HCT116 (cell line): ENCODE measurements around the gene ACTG2. TPM values are rescaled to one million over a fixed set of nuclear protein-coding genes. Genes with fewer than 3 reads are reported as not detected.

Source experiments
- ATAC-seq: fragments of 200-7000 bp; cut with Tn5 transposase; 2 replicates; pipeline ENCODE4 v1.9.1; 2020; ENCODE audit warnings: mild to moderate bottlenecking, moderate library complexity
- BruUV-seq: library from RNA; stranded (reverse); fragments of 400-500 nt; replicated peaks from 2 replicates; lab custom pipeline; 2021; lab: Mats Ljungman, UMichigan
- CTCF ChIA-PET: fragments of 300-600 bp; sonication (Branson Sonifier 250); formaldehyde crosslinking; loops from one replicate; lab custom pipeline; 2021; ENCODE audit warnings: antibody characterized with exemption; lab: Charles Lee
- POLR2A ChIA-PET: fragments of 300-600, 350-600 bp; sonication (Branson Sonifier 250); formaldehyde crosslinking; loops from one replicate; lab custom pipeline; 2021; ENCODE audit warnings: antibody characterized with exemption; lab: Charles Lee
- RAD21 ChIA-PET, 2 experiments: fragments of 300-600 bp; sonication (Branson Sonifier 250); formaldehyde crosslinking; loops; one replicate each; lab custom pipeline; 2023; ENCODE audit warnings: low total read pairs in 2 of 2; ENCODE audit not compliant: uncharacterized antibody in 2 of 2, unreplicated experiment in 2 of 2, low non-redundant PET in 1 of 2; lab: Charles Lee
- DNase-seq: peaks from one replicate; pipeline ENCODE4 v3.0.0-alpha.2; 2010; ENCODE audit warnings: low read depth, low spot score
- H2AFZ ChIP-seq: fragments of 200-600 bp; shearing (Covaris generic), sonication (generic); 2 replicates; pipeline ENCODE4 v1.6.1; 2017; ENCODE audit warnings: low read depth, mixed run types, mixed read lengths, antibody characterized with exemption, low read length; ENCODE audit not compliant: poor library complexity, severe bottlenecking
- H3K27ac ChIP-seq: 2 replicates; pipeline ENCODE4 v1.5.1; 2012; ENCODE audit warnings: low read depth, low read length
- H3K27me3 ChIP-seq: fragments of 200-600 bp; sonication (generic); 2 replicates; pipeline ENCODE4 v1.6.1; 2016; ENCODE audit warnings: mixed run types, low read length, mixed read lengths; ENCODE audit not compliant: insufficient read depth
- H3K36me3 ChIP-seq, 2 experiments: fragments of 200-500 bp in 1 of 2; fragments of 200-600 bp in 1 of 2; sonication (Bioruptor generic) in 1 of 2; sonication (generic) in 1 of 2; 2 replicates each; pipeline versions ENCODE4 v1.5.1 to v1.6.1; 2014 to 2016; ENCODE audit warnings: low read length in 2 of 2, inconsistent platforms in 1 of 2, mixed read lengths in 1 of 2, mixed run types in 1 of 2; ENCODE audit not compliant: insufficient read depth in 2 of 2, control insufficient read depth in 1 of 2
- H3K4me1 ChIP-seq, 2 experiments: fragments of 200-600 bp in 1 of 2; sonication (generic) in 1 of 2; 2 replicates each; pipeline versions ENCODE4 v1.5.1 to v1.6.1; 2012 to 2017; ENCODE audit warnings: low read length in 2 of 2, inconsistent platforms in 1 of 2, mild to moderate bottlenecking in 1 of 2, mixed read lengths in 1 of 2, mixed run types in 1 of 2, moderate library complexity in 1 of 2; ENCODE audit not compliant: insufficient read depth in 2 of 2, control insufficient read depth in 1 of 2
- H3K4me2 ChIP-seq: fragments of 200-600 bp; sonication (generic); 2 replicates; pipeline ENCODE4 v1.6.1; 2017; ENCODE audit warnings: mixed run types, low read length, mixed read lengths
- H3K4me3 ChIP-seq, 2 experiments: fragments of 200-600 bp in 1 of 2; sonication (generic) in 1 of 2; replicated peaks in 1 of 2; 2 replicates each; pipeline ENCODE4 v1.5.1; 2011 to 2016; ENCODE audit warnings: low read length in 2 of 2, control low read depth in 1 of 2, low read depth in 1 of 2, mild to moderate bottlenecking in 1 of 2, mixed read lengths in 1 of 2, mixed run types in 1 of 2
- H3K79me2 ChIP-seq: fragments of 200-600 bp; sonication (generic); 2 replicates; pipeline ENCODE4 v1.6.1; 2017; ENCODE audit warnings: mild to moderate bottlenecking, mixed run types, low read length, moderate library complexity, mixed read lengths; ENCODE audit not compliant: insufficient read depth
- H3K9ac ChIP-seq: fragments of 200-600 bp; sonication (generic); 2 replicates; pipeline ENCODE4 v1.6.1; 2016; ENCODE audit warnings: low read length, mixed read lengths
- H3K9me2 ChIP-seq: fragments of 200-600 bp; sonication (generic), shearing (Covaris generic); 2 replicates; pipeline ENCODE4 v1.6.1; 2017; ENCODE audit warnings: mixed run types, mild to moderate bottlenecking, moderate library complexity; ENCODE audit not compliant: insufficient read depth
- H3K9me3 ChIP-seq, 2 experiments: fragments of 200-500 bp in 1 of 2; fragments of 200-600 bp in 1 of 2; sonication (Bioruptor generic) in 1 of 2; sonication (generic) in 1 of 2; 2 replicates each; pipeline ENCODE4 v1.6.1; 2014 to 2017; ENCODE audit warnings: low read length in 2 of 2, mixed read lengths in 2 of 2, inconsistent platforms in 1 of 2, low read depth in 1 of 2, mild to moderate bottlenecking in 1 of 2, mixed run types in 1 of 2, moderate library complexity in 1 of 2; ENCODE audit not compliant: control insufficient read depth in 1 of 2, insufficient read depth in 1 of 2
- H4K20me1 ChIP-seq: fragments of 200-600 bp; sonication (generic), shearing (Covaris generic); 2 replicates; pipeline ENCODE4 v1.6.1; 2017; ENCODE audit warnings: mixed run types, mild to moderate bottlenecking, moderate library complexity; ENCODE audit not compliant: insufficient read depth
- CEBPB ChIP-seq: IDR thresholded peaks from 2 replicates; pipeline ENCODE4 v1.6.1; 2012; ENCODE audit warnings: low read depth
- FOSL1 ChIP-seq: IDR thresholded peaks from 2 replicates; pipeline ENCODE4 v1.6.1; 2012; ENCODE audit warnings: low read depth
- JUND ChIP-seq: IDR thresholded peaks from 2 replicates; pipeline ENCODE4 v1.6.1; 2012
- POLR2AphosphoS5 ChIP-seq: IDR thresholded peaks from 2 replicates; pipeline ENCODE4 v1.6.1; 2011; ENCODE audit warnings: mild to moderate bottlenecking, low read depth, low read length, moderate library complexity
- YY1 ChIP-seq: IDR thresholded peaks from 2 replicates; pipeline ENCODE4 v1.6.1; 2011; ENCODE audit warnings: low read length, low read depth, moderate library complexity, mild to moderate bottlenecking; ENCODE audit not compliant: insufficient replicate concordance; ENCODE audit errors: extremely low read depth
- intact Hi-C: fragments of 100-400 bp; cut with micrococcal nuclease; formaldehyde crosslinking; loops from 2 replicates; pipeline ENCODE4 v1.10.0; 2022
- total RNA-seq: library from RNA; stranded (reverse); gene quantifications from one replicate; pipeline ENCODE4 v1.2.1, GENCODE V29; 2021; ENCODE audit not compliant: unreplicated experiment
- TF ChIP-seq, protein P1 (sequence below): IDR thresholded peaks from 2 replicates; pipeline ENCODE4 v1.6.1; 2012
- TF ChIP-seq, protein P2 (sequence below): IDR thresholded peaks from 2 replicates; pipeline ENCODE4 v1.6.1; 2012; ENCODE audit warnings: low read depth

ACTG2 gene
- total RNA-seq, 1 experiment from 2014 or later, result 0.89 TPM

DNA sequence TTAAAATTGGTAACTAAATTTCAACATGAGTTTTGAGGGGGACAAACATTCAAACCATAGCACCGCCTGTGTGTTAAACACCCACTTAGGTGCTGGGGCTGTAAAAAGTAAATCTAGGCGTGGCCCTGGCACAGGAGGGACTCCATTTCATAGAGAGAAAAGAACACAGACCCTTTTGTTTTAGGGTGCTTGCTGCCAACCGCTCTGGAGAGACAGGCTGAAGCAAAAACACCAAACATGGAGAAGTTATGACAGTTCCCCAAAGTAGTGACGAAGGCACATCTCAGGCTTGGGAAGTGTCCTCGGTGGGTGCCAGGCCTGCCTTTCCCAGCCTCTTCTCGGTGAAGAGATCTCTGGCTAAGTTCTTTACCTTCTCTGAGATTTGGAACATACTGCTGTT is 5.1 kb downstream of the ACTG2 start:
- ATAC-seq (no peak), DNase-seq (no peak)
- no peaks in the 10 kb centered on the region for H3K79me2 ChIP-seq
- H4K20me1 ChIP-seq, result no peaks in the 10 kb centered on the region
- ChIA-PET CTCF (no interaction called here), RAD21 (no interaction called here), POLR2A (no interaction called here)
- H3K4me1 ChIP-seq, result no peaks in the 10 kb centered on the region
- no TSS peak for BruUV-seq
- H3K4me3 ChIP-seq, result no peak overlapping the region
- H3K9me3 ChIP-seq, result no peaks in the 10 kb centered on the region
- H3K9ac ChIP-seq, result no peak overlapping the region
- intact Hi-C loops, result no loop called here
- no peak overlapping the region for H3K27ac ChIP-seq
- no peak overlapping the region for H2AFZ ChIP-seq
- H3K36me3 ChIP-seq, result no peaks in the 10 kb centered on the region
- no peaks in the 10 kb centered on the region for H3K27me3 ChIP-seq
- TF ChIP-seq, protein P1, sequence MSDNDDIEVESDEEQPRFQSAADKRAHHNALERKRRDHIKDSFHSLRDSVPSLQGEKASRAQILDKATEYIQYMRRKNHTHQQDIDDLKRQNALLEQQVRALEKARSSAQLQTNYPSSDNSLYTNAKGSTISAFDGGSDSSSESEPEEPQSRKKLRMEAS, result no peak
- TF ChIP-seq, protein P2, sequence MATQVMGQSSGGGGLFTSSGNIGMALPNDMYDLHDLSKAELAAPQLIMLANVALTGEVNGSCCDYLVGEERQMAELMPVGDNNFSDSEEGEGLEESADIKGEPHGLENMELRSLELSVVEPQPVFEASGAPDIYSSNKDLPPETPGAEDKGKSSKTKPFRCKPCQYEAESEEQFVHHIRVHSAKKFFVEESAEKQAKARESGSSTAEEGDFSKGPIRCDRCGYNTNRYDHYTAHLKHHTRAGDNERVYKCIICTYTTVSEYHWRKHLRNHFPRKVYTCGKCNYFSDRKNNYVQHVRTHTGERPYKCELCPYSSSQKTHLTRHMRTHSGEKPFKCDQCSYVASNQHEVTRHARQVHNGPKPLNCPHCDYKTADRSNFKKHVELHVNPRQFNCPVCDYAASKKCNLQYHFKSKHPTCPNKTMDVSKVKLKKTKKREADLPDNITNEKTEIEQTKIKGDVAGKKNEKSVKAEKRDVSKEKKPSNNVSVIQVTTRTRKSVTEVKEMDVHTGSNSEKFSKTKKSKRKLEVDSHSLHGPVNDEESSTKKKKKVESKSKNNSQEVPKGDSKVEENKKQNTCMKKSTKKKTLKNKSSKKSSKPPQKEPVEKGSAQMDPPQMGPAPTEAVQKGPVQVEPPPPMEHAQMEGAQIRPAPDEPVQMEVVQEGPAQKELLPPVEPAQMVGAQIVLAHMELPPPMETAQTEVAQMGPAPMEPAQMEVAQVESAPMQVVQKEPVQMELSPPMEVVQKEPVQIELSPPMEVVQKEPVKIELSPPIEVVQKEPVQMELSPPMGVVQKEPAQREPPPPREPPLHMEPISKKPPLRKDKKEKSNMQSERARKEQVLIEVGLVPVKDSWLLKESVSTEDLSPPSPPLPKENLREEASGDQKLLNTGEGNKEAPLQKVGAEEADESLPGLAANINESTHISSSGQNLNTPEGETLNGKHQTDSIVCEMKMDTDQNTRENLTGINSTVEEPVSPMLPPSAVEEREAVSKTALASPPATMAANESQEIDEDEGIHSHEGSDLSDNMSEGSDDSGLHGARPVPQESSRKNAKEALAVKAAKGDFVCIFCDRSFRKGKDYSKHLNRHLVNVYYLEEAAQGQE, result no peak
- TF ChIP-seq POLR2AphosphoS5 (no peak), JUND (no peak), CEBPB (no peak)
- H3K4me2 ChIP-seq, result no peak overlapping the region
- no peaks in the 10 kb centered on the region for H3K9me2 ChIP-seq

DNA sequence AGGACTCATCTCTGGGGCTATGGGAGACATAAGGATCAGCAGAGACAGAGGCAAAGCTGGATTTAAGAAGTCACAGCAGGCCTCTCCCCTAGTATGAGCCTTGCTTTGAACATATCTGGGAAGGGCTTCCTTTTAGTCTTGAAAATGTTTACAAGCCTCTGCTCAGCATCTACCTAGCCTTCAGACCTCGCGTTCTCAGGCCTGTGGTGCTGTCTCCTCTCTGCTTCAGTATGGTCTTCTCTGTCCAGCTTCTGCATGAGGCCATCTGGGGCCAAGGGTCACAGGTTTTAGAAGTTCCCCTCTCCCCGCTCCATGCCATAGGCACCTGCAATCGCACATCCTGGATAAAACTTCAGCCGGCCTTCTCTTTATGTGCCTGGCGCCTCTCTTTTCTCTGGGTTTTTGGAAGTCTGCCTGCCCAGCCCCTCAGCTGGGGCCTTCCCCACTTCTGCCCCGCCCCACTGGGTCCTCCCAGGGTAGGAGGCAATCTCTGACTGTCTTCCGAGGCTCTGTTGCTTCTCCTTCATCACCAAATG is 7.1 kb downstream of the ACTG2 start:
- Histone ChIP-seq H3K9me2 (no peaks in the 10 kb centered on the region), H3K9me3 (no peaks in the 10 kb centered on the region), H3K27me3 (no peaks in the 10 kb centered on the region), H3K27ac (no peak overlapping the region), H3K4me2 (no peak overlapping the region), H3K4me1 (no peaks in the 10 kb centered on the region), H3K79me2 (no peaks in the 10 kb centered on the region), H3K36me3 (no peaks in the 10 kb centered on the region), H4K20me1 (no peaks in the 10 kb centered on the region), H3K4me3 (no peak overlapping the region), H2AFZ (no peak overlapping the region), H3K9ac (no peak overlapping the region)
- intact Hi-C loops, result no loop called here
- ChIA-PET RAD21 (no interaction called here), CTCF (interaction anchor here (1.2 kb wide), 1 partner anchor 8 kb away, joined by 3 read pairs; no protein-coding TSS in a partner anchor), POLR2A (no interaction called here)
- BruUV-seq, result no TSS peak
- ATAC-seq (no peak), DNase-seq (no peak)
- no peak for TF ChIP-seq CEBPB
- TF ChIP-seq POLR2AphosphoS5, result no peak
- TF ChIP-seq FOSL1, result no peak
- TF ChIP-seq, protein P1, result no peak
- no peak for TF ChIP-seq YY1
